Endothelial cell of umbilical vein (primary cell): ENCODE results near the gene CNTNAP2. TPM values are rescaled to one million over a fixed set of nuclear protein-coding genes. Genes with fewer than 3 reads are reported as not detected.

ENCODE experiments used
- BruUV-seq: library from RNA; stranded (reverse); fragments of 400-500 nt; replicated peaks from 2 replicates; lab custom pipeline; 2021; lab: Mats Ljungman, UMichigan
- CTCF ChIA-PET: fragments of 300-600, 350-600 bp; sonication (Branson Sonifier 250); formaldehyde crosslinking; loops from one replicate; lab custom pipeline; 2021; ENCODE audit warnings: antibody characterized with exemption, inconsistent platforms; lab: Charles Lee
- POLR2A ChIA-PET: fragments of 300-600, 350-600 bp; sonication (Branson Sonifier 250); formaldehyde crosslinking; loops from one replicate; lab custom pipeline; 2021; ENCODE audit warnings: antibody characterized with exemption, inconsistent platforms; lab: Charles Lee
- DNase-seq: peaks from one replicate; pipeline ENCODE4 v3.0.0-alpha.2; 2011; ENCODE audit warnings: low read depth, low spot score
- FAIRE-seq: peaks from 2 replicates; lab custom pipeline; 2011; peaks lifted over from hg19 to GRCh38; lab: Jason Lieb, UNC
- H2AFZ ChIP-seq: 2 replicates; pipeline ENCODE4 v1.6.0; 2012; ENCODE audit warnings: low read depth, low read length, control low read depth, inconsistent platforms
- H3K27ac ChIP-seq: 2 replicates; pipeline ENCODE4 v1.5.1; 2011; ENCODE audit warnings: low read depth, mild to moderate bottlenecking, control low read depth, low read length, moderate library complexity; ENCODE audit not compliant: insufficient read depth
- H3K27me3 ChIP-seq, 2 experiments: 2 replicates each; pipeline versions ENCODE4 v1.6.0 to v1.6.1; 2011; ENCODE audit warnings: low read length in 2 of 2, mixed read lengths in 1 of 2; ENCODE audit not compliant: control insufficient read depth in 2 of 2, insufficient read depth in 2 of 2
- H3K36me3 ChIP-seq, 2 experiments: 2 replicates in 1 of 2; 3 replicates in 1 of 2; pipeline ENCODE4 v1.5.1; 2011; ENCODE audit warnings: low read length in 2 of 2, mild to moderate bottlenecking in 1 of 2, moderate library complexity in 1 of 2; ENCODE audit not compliant: control insufficient read depth in 2 of 2, insufficient read depth in 2 of 2; ENCODE audit errors: extremely low read depth in 1 of 2
- H3K4me1 ChIP-seq: 3 replicates; pipeline ENCODE4 v1.5.1; 2011; ENCODE audit warnings: mild to moderate bottlenecking, low read length; ENCODE audit not compliant: control insufficient read depth, insufficient read depth; ENCODE audit errors: extremely low read depth
- H3K4me2 ChIP-seq: 2 replicates; pipeline ENCODE4 v1.6.1; 2011; ENCODE audit warnings: low read length, control low read depth, mixed read lengths; ENCODE audit not compliant: insufficient read depth
- H3K4me3 ChIP-seq, 3 experiments: fragments of 200-600 bp in 1 of 3; sonication (generic), shearing (Covaris generic) in 1 of 3; replicated peaks in 1 of 3; 2 replicates each; pipeline ENCODE4 v1.5.1; 2011 to 2016; ENCODE audit warnings: control low read depth in 3 of 3, low read length in 3 of 3, mild to moderate bottlenecking in 2 of 3, inconsistent platforms in 1 of 3, low read depth in 1 of 3, moderate library complexity in 1 of 3; ENCODE audit not compliant: insufficient read depth in 1 of 3
- H3K79me2 ChIP-seq: 2 replicates; pipeline ENCODE4 v1.6.0; 2012; ENCODE audit warnings: low read length, inconsistent platforms; ENCODE audit not compliant: control insufficient read depth, insufficient read depth
- H3K9ac ChIP-seq: replicated peaks from 2 replicates; pipeline ENCODE3; 2011; ENCODE audit warnings: low read length, control low read depth; ENCODE audit not compliant: insufficient read depth; ENCODE audit errors: extremely low read depth
- H3K9me1 ChIP-seq: replicated peaks from 3 replicates; pipeline ENCODE4 v1.6.0; 2011; ENCODE audit warnings: mild to moderate bottlenecking, low read length; ENCODE audit not compliant: control insufficient read depth, insufficient read depth; ENCODE audit errors: extremely low read depth
- H3K9me3 ChIP-seq: replicated peaks from 2 replicates; pipeline ENCODE4 v1.5.1; 2012; ENCODE audit warnings: low read length, inconsistent platforms; ENCODE audit not compliant: control insufficient read depth, insufficient read depth
- H4K20me1 ChIP-seq: replicated peaks from 2 replicates; pipeline ENCODE3; 2011; ENCODE audit warnings: mild to moderate bottlenecking, low read length; ENCODE audit not compliant: control insufficient read depth, insufficient read depth; ENCODE audit errors: extremely low read depth
- EZH2 ChIP-seq: IDR thresholded peaks from 2 replicates; pipeline ENCODE4 v1.6.1; 2012; ENCODE audit warnings: borderline replicate concordance, low read depth, mild to moderate bottlenecking, moderate library complexity, low read length, inconsistent platforms; ENCODE audit not compliant: severe bottlenecking
- FOS ChIP-seq: IDR thresholded peaks from 2 replicates; pipeline ENCODE4 v1.6.1; 2011; ENCODE audit warnings: mild to moderate bottlenecking, low read length, moderate library complexity, borderline replicate concordance; ENCODE audit not compliant: insufficient read depth
- GATA2 ChIP-seq: IDR thresholded peaks from 2 replicates; pipeline ENCODE4 v1.7.0; 2011; ENCODE audit warnings: low read depth, mild to moderate bottlenecking, moderate library complexity, mixed read lengths, low read length; ENCODE audit not compliant: insufficient read length, insufficient read depth
- JUN ChIP-seq: IDR thresholded peaks from 2 replicates; pipeline ENCODE4 v1.6.1; 2011; ENCODE audit warnings: borderline replicate concordance, low read depth; ENCODE audit not compliant: insufficient read length, insufficient read depth
- MAX ChIP-seq: IDR thresholded peaks from 2 replicates; pipeline ENCODE4 v1.6.1; 2011; ENCODE audit not compliant: insufficient read depth, insufficient read length
- MYC ChIP-seq: IDR thresholded peaks from one replicate; pipeline ENCODE4 v1.6.1; 2011; ENCODE audit warnings: mild to moderate bottlenecking, low read depth, low read length
- POLR2A ChIP-seq: IDR thresholded peaks from 2 replicates; pipeline ENCODE4 v1.6.1; 2012; ENCODE audit warnings: low read depth, mild to moderate bottlenecking, control low read depth, low read length
- POLR2AphosphoS5 ChIP-seq: IDR thresholded peaks from 2 replicates; pipeline ENCODE4 v1.6.1; 2012; ENCODE audit warnings: low read depth, mild to moderate bottlenecking, control low read depth, low read length, moderate library complexity; ENCODE audit not compliant: insufficient read depth
- dilution Hi-C: fragments of 300-500 bp; cut with MboI; formaldehyde crosslinking; loops from one replicate; pipeline ENCODE4 v1.15.0; 2019; ENCODE audit warnings: low sequenced_read_pairs; ENCODE audit not compliant: extremely low pct_ligation_motif_present
- intact Hi-C: fragments of 100-400 bp; cut with micrococcal nuclease; formaldehyde crosslinking; loops from one replicate; pipeline ENCODE4 v1.10.0; 2022
- polyA plus RNA-seq, 4 experiments: library from polyadenylated mRNA; depleted of rRNA in 3 of 4; stranded (reverse) in 3 of 4; unstranded in 1 of 4; fragments of >200 nt; gene quantifications; 2 replicates each; pipeline versions ENCODE4 v1.2.1 to v1.2.3, GENCODE V29; 2011 to 2012; ENCODE audit warnings: missing spikeins in 1 of 4
- total RNA-seq: library from RNA; stranded (reverse); gene quantifications from 2 replicates; pipeline ENCODE4 v1.2.3, GENCODE V29; 2021
- TF ChIP-seq, protein P1 (sequence below), 2 donors: IDR thresholded peaks; 1 replicate in 1 of 2; 2 replicates in 1 of 2; pipeline ENCODE4 v1.5.1; 2011; ENCODE audit warnings: low read length in 2 of 2, mild to moderate bottlenecking in 2 of 2, moderate library complexity in 2 of 2, control low read depth in 1 of 2, inconsistent platforms in 1 of 2, low read depth in 1 of 2; ENCODE audit not compliant: insufficient read depth in 1 of 2; ENCODE audit errors: extremely low read depth in 1 of 2

The CNTNAP2 gene
- total and polyA plus RNA-seq, 2 donors (not counting 3 experiments of a cell fraction or from before 2014, with no cell fraction given) = not detected

- H3K27ac ChIP-seq = no peak overlapping the region
- no peak overlapping the region for H3K4me3 ChIP-seq
- no peaks in the 10 kb centered on the region for H4K20me1 ChIP-seq
- BruUV-seq = no TSS peak
- dilution Hi-C loops = no loop called here
- ChIA-PET POLR2A (no interaction called here), CTCF (no interaction called here)
- TF ChIP-seq MYC (no peak), POLR2AphosphoS5 (no peak), FOS (no peak), GATA2 (no peak), POLR2A (no peak), JUN (no peak), MAX (no peak), EZH2 (no peak)
- TF ChIP-seq, protein P1, sequence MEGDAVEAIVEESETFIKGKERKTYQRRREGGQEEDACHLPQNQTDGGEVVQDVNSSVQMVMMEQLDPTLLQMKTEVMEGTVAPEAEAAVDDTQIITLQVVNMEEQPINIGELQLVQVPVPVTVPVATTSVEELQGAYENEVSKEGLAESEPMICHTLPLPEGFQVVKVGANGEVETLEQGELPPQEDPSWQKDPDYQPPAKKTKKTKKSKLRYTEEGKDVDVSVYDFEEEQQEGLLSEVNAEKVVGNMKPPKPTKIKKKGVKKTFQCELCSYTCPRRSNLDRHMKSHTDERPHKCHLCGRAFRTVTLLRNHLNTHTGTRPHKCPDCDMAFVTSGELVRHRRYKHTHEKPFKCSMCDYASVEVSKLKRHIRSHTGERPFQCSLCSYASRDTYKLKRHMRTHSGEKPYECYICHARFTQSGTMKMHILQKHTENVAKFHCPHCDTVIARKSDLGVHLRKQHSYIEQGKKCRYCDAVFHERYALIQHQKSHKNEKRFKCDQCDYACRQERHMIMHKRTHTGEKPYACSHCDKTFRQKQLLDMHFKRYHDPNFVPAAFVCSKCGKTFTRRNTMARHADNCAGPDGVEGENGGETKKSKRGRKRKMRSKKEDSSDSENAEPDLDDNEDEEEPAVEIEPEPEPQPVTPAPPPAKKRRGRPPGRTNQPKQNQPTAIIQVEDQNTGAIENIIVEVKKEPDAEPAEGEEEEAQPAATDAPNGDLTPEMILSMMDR (IDR thresholded peaks at IDR 0.05; ENCODE audit: extremely low read depth in 1 of 2, insufficient read depth in 1 of 2, low read depth in 1 of 2, low read length in 2 of 2) = no peak
- no peaks in the 10 kb centered on the region for H3K79me2 ChIP-seq
- H3K4me1 ChIP-seq = no peaks in the 10 kb centered on the region
- intact Hi-C loops = no loop called here
- no peaks in the 10 kb centered on the region for H3K36me3 ChIP-seq
- H3K27me3 ChIP-seq = no peaks in the 10 kb centered on the region
- no peak for FAIRE-seq
- no peak overlapping the region for H2AFZ ChIP-seq
- H3K9ac ChIP-seq = no peak overlapping the region
- DNase-seq = no peak
- H3K4me2 ChIP-seq = no peak overlapping the region
- peaks cover 2% of the 10 kb centered on the region for H3K9me3 ChIP-seq
- no peaks in the 10 kb centered on the region for H3K9me1 ChIP-seq
Observed at GRCh38 chr7:146606628-146607027, 490.0 kb downstream of the CNTNAP2 start.
